Activated CD8-positive, alpha-beta T cell treated with anti-CD3 and anti-CD28 coated beads for 36 hours (primary cell): ENCODE results near the gene TMEM91. TPM values are rescaled to one million over a fixed set of nuclear protein-coding genes. Genes with fewer than 3 reads are reported as not detected.
"Not testable (repeated sequence)": the region's sequence is repeated elsewhere in the genome, so short reads cannot be mapped to it uniquely, and the experiment has no call there.

ENCODE experiments used
- ATAC-seq: fragments of 200-7000 bp; cut with Tn5 transposase; one replicate; pipeline ENCODE4 v1.10.0; 2021; ENCODE audit warnings: mild to moderate bottlenecking, moderate library complexity
- CTCF ChIA-PET: fragments of 350-600 bp; sonication (Branson Sonifier 250); formaldehyde crosslinking; loops from one replicate; lab custom pipeline; 2021; ENCODE audit warnings: antibody characterized with exemption; lab: Charles Lee
- POLR2A ChIA-PET: fragments of 350-600 bp; sonication (Branson Sonifier 250); formaldehyde crosslinking; loops from one replicate; lab custom pipeline; 2021; ENCODE audit warnings: antibody characterized with exemption; lab: Charles Lee
- DNase-seq: peaks from one replicate; pipeline ENCODE4 v3.0.0-alpha.2; 2020
- H3K27ac Mint-ChIP-seq: one replicate; pipeline ENCODE4 v1.8.0; 2021; ENCODE audit warnings: mild to moderate bottlenecking, mixed read lengths
- H3K27me3 Mint-ChIP-seq: one replicate; pipeline ENCODE4 v1.8.0; 2021; ENCODE audit warnings: mixed read lengths
- H3K36me3 Mint-ChIP-seq: one replicate; pipeline ENCODE4 v1.8.0; 2021; ENCODE audit warnings: low read depth, mixed read lengths
- H3K4me1 Mint-ChIP-seq: one replicate; pipeline ENCODE4 v1.8.0; 2021; ENCODE audit warnings: low read depth, mixed read lengths
- H3K4me3 Mint-ChIP-seq: one replicate; pipeline ENCODE4 v1.8.0; 2021; ENCODE audit warnings: mild to moderate bottlenecking, moderate library complexity, mixed read lengths
- H3K9me3 Mint-ChIP-seq: one replicate; pipeline ENCODE4 v1.8.0; 2021; ENCODE audit warnings: mixed read lengths
- CTCF ChIP-seq: fragments of 200-600 bp; IDR thresholded peaks from one replicate; pipeline ENCODE4 v1.8.0; 2022; ENCODE audit warnings: antibody characterized with exemption, mild to moderate bottlenecking
- intact Hi-C: fragments of 100-400 bp; cut with micrococcal nuclease; formaldehyde crosslinking; loops from one replicate; pipeline ENCODE4 v1.10.0; 2022
- total RNA-seq, 2 experiments: library from RNA; stranded (reverse); gene quantifications; one replicate each; pipeline ENCODE4 v1.2.3, GENCODE V29; 2021

Gene TMEM91
- total RNA-seq, 2 experiments from 2014 or later: 8.9 to 9.1 TPM

- ChIA-PET POLR2A (interaction anchor here (0.6 to 0.7 kb wide), 2 partner anchors 18 to 74 kb away, joined by 3 to 4 read pairs; partner anchors contain the start of gene TGFB1), CTCF (interaction anchor here (0.9 to 1.6 kb wide), 2 partner anchors 10 to 26 kb away, joined by 3 to 7 read pairs; no protein-coding TSS in a partner anchor)
- Mint-ChIP-seq H3K27me3 (no peaks in the 10 kb centered on the region), H3K27ac (peak overlapping the region; percentile 34), H3K4me1 (peaks cover 39% of the 10 kb centered on the region), H3K4me3 (no peak overlapping the region), H3K9me3 (no peaks in the 10 kb centered on the region), H3K36me3 (peaks cover 41% of the 10 kb centered on the region)
- no peak for ATAC-seq
- DNase-seq: no peak
- TF ChIP-seq CTCF: no peak
- intact Hi-C loops: no loop called here
Measured at GRCh38 chr19:41334793-41335192, 41.5 kb upstream of the TMEM91 start.

- no peak for TF ChIP-seq CTCF
- DNase-seq (no peak), ATAC-seq (no peak)
- Mint-ChIP-seq H3K4me1 (peaks cover 37% of the 10 kb centered on the region), H3K36me3 (peaks cover 43% of the 10 kb centered on the region), H3K27me3 (no peaks in the 10 kb centered on the region), H3K27ac (no peak overlapping the region), H3K9me3 (no peaks in the 10 kb centered on the region), H3K4me3 (no peak overlapping the region)
- CTCF ChIA-PET: interaction anchor here (0.9 to 1.6 kb wide), 2 partner anchors 9 to 27 kb away, joined by 3 to 7 read pairs; no protein-coding TSS in a partner anchor
- intact Hi-C loops: no loop called here
- POLR2A ChIA-PET: interaction anchor here (0.6 to 1.0 kb wide), 2 partner anchors 9 to 14 kb away, joined by 3 to 4 read pairs; no protein-coding TSS in a partner anchor
Measured at GRCh38 chr19:41335467-41335866, 40.9 kb upstream of the TMEM91 start.

GRCh38 chr19:41339936-41340335 is 36.4 kb upstream of the TMEM91 start:
- no peak overlapping the region for H3K27ac Mint-ChIP-seq
- H3K27me3 Mint-ChIP-seq: no peaks in the 10 kb centered on the region
- ChIA-PET POLR2A (interaction anchor here (0.9 to 2.0 kb wide), 3 partner anchors 8 to 11 kb away, joined by 4 to 10 read pairs (median 9); no protein-coding TSS in a partner anchor), CTCF (no interaction called here)
- peaks cover 36% of the 10 kb centered on the region for H3K4me1 Mint-ChIP-seq
- H3K9me3 Mint-ChIP-seq: no peaks in the 10 kb centered on the region
- DNase-seq: no peak
- ATAC-seq: no peak
- peaks cover 46% of the 10 kb centered on the region for H3K36me3 Mint-ChIP-seq
- intact Hi-C loops: no loop called here
- TF ChIP-seq CTCF: no peak
- no peak overlapping the region for H3K4me3 Mint-ChIP-seq

- ChIA-PET POLR2A (interaction anchor here (1.3 kb wide), 1 partner anchor 58 kb away, joined by 3 read pairs; no protein-coding TSS in a partner anchor), CTCF (interaction anchor here (0.6 kb wide), 1 partner anchor 58 kb away, joined by 3 read pairs; no protein-coding TSS in a partner anchor)
- H3K36me3 Mint-ChIP-seq: peaks cover 51% of the 10 kb centered on the region
- no peaks in the 10 kb centered on the region for H3K9me3 Mint-ChIP-seq
- peak overlapping the region; percentile 69 for H3K27ac Mint-ChIP-seq
- intact Hi-C loops: no loop called here
- H3K4me1 Mint-ChIP-seq: peaks cover 34% of the 10 kb centered on the region
- DNase-seq (no peak), ATAC-seq (no peak)
- no peaks in the 10 kb centered on the region for H3K27me3 Mint-ChIP-seq
- H3K4me3 Mint-ChIP-seq: no peak overlapping the region
- peak; percentile 14 for TF ChIP-seq CTCF
Measured at GRCh38 chr19:41341669-41342490, 34.5 kb upstream of the TMEM91 start.

- POLR2A ChIA-PET: no interaction called here
- intact Hi-C loops: no loop called here
- Mint-ChIP-seq H3K36me3 (peaks cover 58% of the 10 kb centered on the region), H3K4me3 (no peak overlapping the region), H3K9me3 (peaks cover 4% of the 10 kb centered on the region), H3K27me3 (no peaks in the 10 kb centered on the region), H3K27ac (peak overlapping the region; percentile 43), H3K4me1 (peaks cover 38% of the 10 kb centered on the region)
- no peak for DNase-seq
- TF ChIP-seq CTCF: no peak
- CTCF ChIA-PET: interaction anchor here (0.7 kb wide), 1 partner anchor 9 kb away, joined by 3 read pairs; no protein-coding TSS in a partner anchor
- ATAC-seq: no peak
Measured at GRCh38 chr19:41344162-41344561, 32.2 kb upstream of the TMEM91 start.

- H3K27me3 Mint-ChIP-seq: not testable (repeated sequence)
- CTCF ChIA-PET: interaction anchor here (0.7 kb wide), 1 partner anchor 10 kb away, joined by 3 read pairs; no protein-coding TSS in a partner anchor
- peaks cover 60% of the 10 kb centered on the region for H3K36me3 Mint-ChIP-seq
Measured at GRCh38 chr19:41346916-41347315, 29.4 kb upstream of the TMEM91 start.

More at GRCh38 chr19:41346916-41347315, 29.4 kb upstream of the TMEM91 start:
- DNase-seq, H3K9me3 Mint-ChIP-seq, H3K4me3 Mint-ChIP-seq, ATAC-seq, H3K27ac Mint-ChIP-seq, intact Hi-C loops: not testable (repeated sequence)
- POLR2A ChIA-PET: interaction anchor here (0.6 to 1.1 kb wide), 3 partner anchors 35 to 95 kb away, joined by 3 to 4 read pairs (median 3); partner anchors contain the start of gene CCDC97
- peaks cover 47% of the 10 kb centered on the region for H3K4me1 Mint-ChIP-seq
